ENCODE measurements around the gene JAM3.

GRCh38 chr11:134199531-134199930 lies 130.7 kb downstream of the JAM3 start:
- TF ChIP-seq POLR2AphosphoS5 (IDR thresholded peaks at IDR 0.05) (no peak), CTCF (IDR thresholded peaks at IDR 0.05) (no peak)

Measured in esophagus muscularis mucosa (tissue), 3 donors.